ENCODE results near the gene ZSWIM8.

DNA sequence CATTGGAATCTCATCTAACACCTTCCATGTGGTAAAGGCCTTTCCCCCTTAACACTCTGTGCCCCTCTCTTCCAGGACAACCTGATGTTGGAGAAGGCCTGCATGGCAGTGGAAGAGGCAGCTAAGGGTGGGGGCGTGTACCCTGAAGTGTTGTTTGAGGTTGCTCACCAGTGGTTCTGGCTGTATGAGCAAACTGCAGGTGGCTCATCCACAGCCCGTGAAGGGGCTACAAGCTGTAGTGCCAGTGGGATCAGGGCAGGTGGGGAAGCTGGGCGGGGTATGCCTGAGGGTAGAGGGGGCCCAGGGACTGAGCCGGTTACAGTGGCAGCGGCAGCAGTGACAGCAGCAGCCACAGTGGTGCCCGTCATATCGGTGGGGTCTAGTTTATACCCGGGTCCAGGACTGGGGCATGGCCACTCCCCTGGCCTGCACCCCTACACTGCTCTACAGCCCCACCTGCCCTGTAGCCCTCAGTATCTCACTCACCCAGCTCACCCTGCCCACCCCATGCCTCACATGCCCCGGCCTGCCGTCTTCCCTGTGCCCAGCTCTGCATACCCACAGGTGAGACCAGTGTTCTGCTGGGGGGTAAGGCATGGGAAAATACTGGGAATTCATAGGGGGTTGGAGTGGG, 13.6 kb downstream of the ZSWIM8 start:
- TF ChIP-seq POLR2AphosphoS5 (IDR thresholded peaks at IDR 0.05; ENCODE audit: insufficient read depth in 1 of 2, low read depth in 1 of 2) = no peak
- TF ChIP-seq, protein P1, sequence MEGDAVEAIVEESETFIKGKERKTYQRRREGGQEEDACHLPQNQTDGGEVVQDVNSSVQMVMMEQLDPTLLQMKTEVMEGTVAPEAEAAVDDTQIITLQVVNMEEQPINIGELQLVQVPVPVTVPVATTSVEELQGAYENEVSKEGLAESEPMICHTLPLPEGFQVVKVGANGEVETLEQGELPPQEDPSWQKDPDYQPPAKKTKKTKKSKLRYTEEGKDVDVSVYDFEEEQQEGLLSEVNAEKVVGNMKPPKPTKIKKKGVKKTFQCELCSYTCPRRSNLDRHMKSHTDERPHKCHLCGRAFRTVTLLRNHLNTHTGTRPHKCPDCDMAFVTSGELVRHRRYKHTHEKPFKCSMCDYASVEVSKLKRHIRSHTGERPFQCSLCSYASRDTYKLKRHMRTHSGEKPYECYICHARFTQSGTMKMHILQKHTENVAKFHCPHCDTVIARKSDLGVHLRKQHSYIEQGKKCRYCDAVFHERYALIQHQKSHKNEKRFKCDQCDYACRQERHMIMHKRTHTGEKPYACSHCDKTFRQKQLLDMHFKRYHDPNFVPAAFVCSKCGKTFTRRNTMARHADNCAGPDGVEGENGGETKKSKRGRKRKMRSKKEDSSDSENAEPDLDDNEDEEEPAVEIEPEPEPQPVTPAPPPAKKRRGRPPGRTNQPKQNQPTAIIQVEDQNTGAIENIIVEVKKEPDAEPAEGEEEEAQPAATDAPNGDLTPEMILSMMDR (IDR thresholded peaks at IDR 0.05) = no peak
